C4-2B (cell line): ENCODE data around the gene ENDOV.

Experiments
- H3K27ac ChIP-seq: fragments of 450-650 bp; 2 replicates; pipeline ENCODE4 v1.5.1; 2017
- ZFX ChIP-seq: fragments of 450-650 bp; IDR thresholded peaks from 2 replicates; pipeline ENCODE4 v1.6.1; 2017
- TF ChIP-seq, protein P1 (sequence below): fragments of 450-650 bp; conservative IDR thresholded peaks from 2 replicates; pipeline ENCODE4 v1.5.1; 2017; ENCODE audit warnings: mild to moderate bottlenecking

The ENDOV gene

DNA sequence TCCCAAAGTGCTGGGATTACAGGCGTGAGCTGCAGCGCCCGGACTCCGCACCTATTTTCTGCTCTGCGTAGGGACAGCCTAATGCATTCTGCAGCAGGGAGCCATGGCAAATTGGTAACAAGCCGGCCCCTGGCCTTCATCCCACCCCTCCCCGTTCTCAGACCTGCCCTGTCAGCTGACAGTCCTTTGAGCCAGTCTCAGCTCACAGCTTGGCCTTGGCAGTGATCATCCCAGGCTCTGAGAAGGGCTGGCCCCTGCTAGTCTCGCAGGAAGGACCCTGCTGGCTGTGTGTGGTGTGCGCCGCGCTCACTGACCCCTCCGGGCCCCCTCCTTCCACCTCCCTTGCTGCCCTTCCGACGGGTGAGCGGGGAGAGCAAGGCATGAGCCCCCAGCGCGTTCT lies 71.7 kb downstream of the ENDOV start:
- TF ChIP-seq, protein P1, sequence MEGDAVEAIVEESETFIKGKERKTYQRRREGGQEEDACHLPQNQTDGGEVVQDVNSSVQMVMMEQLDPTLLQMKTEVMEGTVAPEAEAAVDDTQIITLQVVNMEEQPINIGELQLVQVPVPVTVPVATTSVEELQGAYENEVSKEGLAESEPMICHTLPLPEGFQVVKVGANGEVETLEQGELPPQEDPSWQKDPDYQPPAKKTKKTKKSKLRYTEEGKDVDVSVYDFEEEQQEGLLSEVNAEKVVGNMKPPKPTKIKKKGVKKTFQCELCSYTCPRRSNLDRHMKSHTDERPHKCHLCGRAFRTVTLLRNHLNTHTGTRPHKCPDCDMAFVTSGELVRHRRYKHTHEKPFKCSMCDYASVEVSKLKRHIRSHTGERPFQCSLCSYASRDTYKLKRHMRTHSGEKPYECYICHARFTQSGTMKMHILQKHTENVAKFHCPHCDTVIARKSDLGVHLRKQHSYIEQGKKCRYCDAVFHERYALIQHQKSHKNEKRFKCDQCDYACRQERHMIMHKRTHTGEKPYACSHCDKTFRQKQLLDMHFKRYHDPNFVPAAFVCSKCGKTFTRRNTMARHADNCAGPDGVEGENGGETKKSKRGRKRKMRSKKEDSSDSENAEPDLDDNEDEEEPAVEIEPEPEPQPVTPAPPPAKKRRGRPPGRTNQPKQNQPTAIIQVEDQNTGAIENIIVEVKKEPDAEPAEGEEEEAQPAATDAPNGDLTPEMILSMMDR: no peak
- TF ChIP-seq ZFX: no peak
- no peak overlapping the region for H3K27ac ChIP-seq

DNA sequence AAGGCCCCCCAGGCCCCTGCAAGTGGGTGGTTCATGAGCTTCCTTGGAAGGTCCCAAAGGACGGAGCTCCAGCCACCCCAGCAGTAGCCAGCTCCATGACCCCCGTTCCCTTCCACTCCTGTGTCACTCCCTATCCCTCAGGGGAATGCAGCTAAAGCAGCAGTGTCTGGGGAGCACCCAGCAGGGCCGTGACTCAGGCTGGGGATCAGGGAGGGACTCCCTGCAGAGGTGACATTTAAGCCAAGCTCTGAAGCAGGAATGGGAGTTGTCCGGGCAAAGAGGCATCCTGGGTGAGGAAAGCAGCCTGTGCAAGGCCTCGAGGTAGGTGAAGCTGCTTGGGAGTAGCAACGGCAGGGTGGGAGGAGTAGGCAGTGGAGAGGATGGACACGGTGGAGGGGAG lies 72.5 kb downstream of the ENDOV start:
- no peak overlapping the region for H3K27ac ChIP-seq
- TF ChIP-seq, protein P1: no peak
- no peak for TF ChIP-seq ZFX
